Measurements from ENCODE around the gene RBM19.

RBM19 gene

DNA sequence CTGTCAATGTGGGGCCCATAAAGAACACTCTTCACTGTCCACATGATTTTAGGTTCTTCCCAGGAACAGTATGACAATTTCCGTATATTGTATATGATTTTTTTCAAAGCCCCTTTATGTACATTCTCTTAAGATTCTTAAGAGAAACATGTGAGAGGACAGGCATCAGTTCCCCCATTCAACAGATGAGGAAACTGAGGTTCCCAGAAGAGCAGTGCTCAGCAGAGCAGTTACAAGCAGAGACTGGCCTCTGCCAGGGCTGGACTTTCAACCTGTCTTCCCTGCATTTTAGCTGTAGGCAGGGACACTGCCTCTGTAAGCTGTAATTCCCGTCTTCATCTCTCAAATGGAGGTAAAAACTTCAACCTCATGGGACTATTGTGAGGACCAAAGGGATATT, 77.7 kb downstream of the RBM19 start:
- no peaks in the 10 kb centered on the region for H3K9me3 ChIP-seq (ENCODE audit: severe bottlenecking)
- H3K27me3 ChIP-seq (ENCODE audit: insufficient read depth, poor library complexity, severe bottlenecking) = no peaks in the 10 kb centered on the region
- H3K4me3 ChIP-seq (ENCODE audit: severe bottlenecking) = no peak overlapping the region
- no peak for DNase-seq (ENCODE audit: low spot score)
- ATAC-seq (ENCODE audit: low read depth) = no peak
- TF ChIP-seq CTCF (IDR thresholded peaks at IDR 0.05; ENCODE audit: poor library complexity, severe bottlenecking) = no peak
- no peaks in the 10 kb centered on the region for H3K4me1 ChIP-seq (ENCODE audit: insufficient read depth, poor library complexity, severe bottlenecking)
- H3K27ac ChIP-seq (ENCODE audit: poor library complexity, severe bottlenecking) = no peak overlapping the region
- H3K36me3 ChIP-seq (ENCODE audit: low read depth) = no peaks in the 10 kb centered on the region

DNA sequence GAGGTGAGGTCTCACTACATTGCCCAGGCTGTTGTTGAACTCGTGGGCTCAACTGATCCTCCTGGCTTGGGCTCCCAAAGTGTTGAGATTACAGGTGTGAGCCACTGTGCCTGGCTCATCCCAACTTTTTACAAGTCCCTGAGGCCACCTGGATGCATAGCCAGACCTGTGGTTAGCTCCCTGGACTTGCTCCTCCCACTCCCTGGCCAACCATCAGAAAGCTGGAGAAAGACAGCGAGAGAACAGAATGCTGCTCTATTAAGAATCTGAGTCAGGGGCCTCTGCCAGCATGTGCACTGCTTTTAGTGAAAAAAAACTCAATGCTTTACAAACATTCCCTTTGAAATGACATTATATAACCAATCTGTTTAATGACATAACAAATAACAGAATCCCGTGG, 78.2 kb downstream of the RBM19 start:
- Histone ChIP-seq H3K9me3 (ENCODE audit: severe bottlenecking) (no peaks in the 10 kb centered on the region), H3K27me3 (ENCODE audit: insufficient read depth, poor library complexity, severe bottlenecking) (no peaks in the 10 kb centered on the region), H3K4me3 (ENCODE audit: severe bottlenecking) (no peak overlapping the region), H3K4me1 (ENCODE audit: insufficient read depth, poor library complexity, severe bottlenecking) (no peaks in the 10 kb centered on the region), H3K36me3 (ENCODE audit: low read depth) (no peaks in the 10 kb centered on the region), H3K27ac (ENCODE audit: poor library complexity, severe bottlenecking) (no peak overlapping the region)
- DNase-seq (ENCODE audit: low spot score) (no peak), ATAC-seq (ENCODE audit: low read depth) (no peak)
- TF ChIP-seq CTCF (IDR thresholded peaks at IDR 0.05; ENCODE audit: poor library complexity, severe bottlenecking) = no peak

DNA sequence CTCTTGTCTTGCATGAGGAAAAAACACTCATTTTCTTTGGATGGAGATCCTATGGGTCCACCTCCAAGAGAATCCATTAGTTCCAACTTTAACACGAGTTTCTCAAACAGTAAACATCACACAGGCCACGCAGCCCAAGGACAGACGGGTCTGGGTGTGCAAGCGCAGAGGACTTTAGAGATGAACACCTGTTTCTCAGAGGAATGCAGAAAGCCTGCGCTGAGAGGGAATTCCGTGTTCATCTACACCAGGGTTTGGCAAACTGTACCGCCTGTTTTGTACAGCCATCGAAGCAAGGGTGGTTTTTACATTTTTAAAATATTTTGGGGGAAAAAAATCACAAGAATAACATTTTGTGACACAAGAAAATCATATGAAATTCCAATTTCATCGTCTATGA, 79.4 kb downstream of the RBM19 start:
- no peak for DNase-seq (ENCODE audit: low spot score)
- Histone ChIP-seq H3K9me3 (ENCODE audit: severe bottlenecking) (no peaks in the 10 kb centered on the region), H3K4me1 (ENCODE audit: insufficient read depth, poor library complexity, severe bottlenecking) (no peaks in the 10 kb centered on the region), H3K4me3 (ENCODE audit: severe bottlenecking) (no peak overlapping the region), H3K36me3 (ENCODE audit: low read depth) (no peaks in the 10 kb centered on the region), H3K27ac (ENCODE audit: poor library complexity, severe bottlenecking) (no peak overlapping the region), H3K27me3 (ENCODE audit: insufficient read depth, poor library complexity, severe bottlenecking) (no peaks in the 10 kb centered on the region)
- ATAC-seq (ENCODE audit: low read depth) = no peak
- no peak for TF ChIP-seq CTCF (IDR thresholded peaks at IDR 0.05; ENCODE audit: poor library complexity, severe bottlenecking)

- no peaks in the 10 kb centered on the region for H3K9me3 ChIP-seq (ENCODE audit: severe bottlenecking)
- DNase-seq (ENCODE audit: low spot score) = no peak
- ATAC-seq (ENCODE audit: low read depth) = no peak
- H3K4me3 ChIP-seq (ENCODE audit: severe bottlenecking) = no peak overlapping the region
- H3K4me1 ChIP-seq (ENCODE audit: insufficient read depth, poor library complexity, severe bottlenecking) = no peaks in the 10 kb centered on the region
- no peak for TF ChIP-seq CTCF (IDR thresholded peaks at IDR 0.05; ENCODE audit: poor library complexity, severe bottlenecking)
- H3K27me3 ChIP-seq (ENCODE audit: insufficient read depth, poor library complexity, severe bottlenecking) = no peaks in the 10 kb centered on the region
- no peaks in the 10 kb centered on the region for H3K36me3 ChIP-seq (ENCODE audit: low read depth)
- H3K27ac ChIP-seq (ENCODE audit: poor library complexity, severe bottlenecking) = no peak overlapping the region
Measured at GRCh38 chr12:113884392-113884791, 81.7 kb downstream of the RBM19 start.

DNA sequence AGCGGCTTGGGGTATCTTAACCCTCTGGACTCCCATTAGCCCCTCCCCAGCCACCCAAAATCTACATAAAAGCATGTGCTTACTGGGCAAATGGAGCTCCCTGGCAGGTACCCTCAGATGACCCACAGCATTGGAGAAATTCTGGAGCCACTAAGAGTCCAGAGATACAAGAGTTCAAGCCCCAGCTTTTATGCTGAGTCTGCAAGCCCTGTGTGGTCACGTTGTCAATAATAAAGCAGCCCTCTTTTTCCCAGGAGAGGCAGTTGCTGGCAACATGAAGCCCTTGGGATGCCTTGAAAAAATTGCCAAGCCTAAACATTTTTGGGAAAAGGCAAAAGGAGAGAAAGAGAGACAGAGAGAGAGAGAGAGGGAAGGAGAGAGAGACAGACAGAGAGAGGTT, 83.4 kb downstream of the RBM19 start:
- H3K36me3 ChIP-seq (ENCODE audit: low read depth) = no peaks in the 10 kb centered on the region
- no peaks in the 10 kb centered on the region for H3K27me3 ChIP-seq (ENCODE audit: insufficient read depth, poor library complexity, severe bottlenecking)
- no peaks in the 10 kb centered on the region for H3K9me3 ChIP-seq (ENCODE audit: severe bottlenecking)
- H3K4me1 ChIP-seq (ENCODE audit: insufficient read depth, poor library complexity, severe bottlenecking) = no peaks in the 10 kb centered on the region
- no peak overlapping the region for H3K27ac ChIP-seq (ENCODE audit: poor library complexity, severe bottlenecking)
- DNase-seq (ENCODE audit: low spot score) (no peak), ATAC-seq (ENCODE audit: low read depth) (no peak)
- no peak for TF ChIP-seq CTCF (IDR thresholded peaks at IDR 0.05; ENCODE audit: poor library complexity, severe bottlenecking)
- no peak overlapping the region for H3K4me3 ChIP-seq (ENCODE audit: severe bottlenecking)

All from RWPE2 (cell line).